Hematopoietic multipotent progenitor cell treated with erythropoietin and hydrocortisone succinate and interleukin-3 and kit ligand, for 15 days (in vitro differentiated cells): ENCODE measurements around the gene VAPA.

Source experiments
- DNase-seq: peaks from one replicate; pipeline ENCODE4 v3.0.0-alpha.2; 2015; ENCODE audit warnings: low spot score

Gene VAPA

GRCh38 chr18:10003281-10003680 lies 89.5 kb downstream of the VAPA start:
- DNase-seq: no peak

- DNase-seq: no peak
These were observed 90.0 kb downstream of the VAPA start for GRCh38 chr18:10003866-10004265.

GRCh38 chr18:10006311-10006893 lies 92.6 kb downstream of the VAPA start:
- DNase-seq: no peak

GRCh38 chr18:10008006-10008647 lies 94.3 kb downstream of the VAPA start:
- no peak for DNase-seq
